RWPE2 (cell line): ENCODE data around the gene NCOA5.

Experiments
- ATAC-seq: fragments of 200-7000 bp; cut with Tn5 transposase; 3 replicates; pipeline ENCODE4 v1.9.1; 2021; ENCODE audit warnings: low read depth
- DNase-seq: peaks from one replicate; pipeline ENCODE4 v3.0.0-alpha.2; 2020; ENCODE audit warnings: low spot score
- H3K27ac ChIP-seq: fragments of 450-650 bp; 2 replicates; pipeline ENCODE4 v1.5.1; 2017; ENCODE audit warnings: mild to moderate bottlenecking; ENCODE audit not compliant: poor library complexity, severe bottlenecking
- H3K27me3 ChIP-seq: fragments of 250-450 bp; sonication (Bioruptor Pico); 2 replicates; pipeline ENCODE4 v1.5.1; 2021; ENCODE audit warnings: mild to moderate bottlenecking, moderate library complexity; ENCODE audit not compliant: insufficient read depth, poor library complexity, severe bottlenecking
- H3K36me3 ChIP-seq: fragments of 250-450 bp; sonication (Bioruptor Pico); 2 replicates; pipeline ENCODE4 v1.5.1; 2020; ENCODE audit warnings: low read depth, mild to moderate bottlenecking, moderate library complexity
- H3K4me1 ChIP-seq: fragments of 250-450 bp; sonication (Bioruptor Pico); 2 replicates; pipeline ENCODE4 v1.5.1; 2021; ENCODE audit warnings: mild to moderate bottlenecking, moderate library complexity; ENCODE audit not compliant: insufficient read depth, poor library complexity, severe bottlenecking
- H3K4me3 ChIP-seq: fragments of 250-450 bp; sonication (Bioruptor Pico); 2 replicates; pipeline ENCODE4 v1.5.1; 2021; ENCODE audit warnings: mild to moderate bottlenecking, moderate library complexity; ENCODE audit not compliant: severe bottlenecking
- H3K9me3 ChIP-seq: fragments of 250-450 bp; sonication (Bioruptor Pico); 2 replicates; pipeline ENCODE4 v1.5.1; 2021; ENCODE audit warnings: mild to moderate bottlenecking, moderate library complexity; ENCODE audit not compliant: severe bottlenecking
- CTCF ChIP-seq: fragments of 450-650 bp; IDR thresholded peaks from one replicate; pipeline ENCODE4 v1.5.1; 2017; ENCODE audit warnings: mild to moderate bottlenecking, moderate library complexity; ENCODE audit not compliant: poor library complexity, severe bottlenecking

Gene NCOA5

GRCh38 chr20:46134716-46135115 is 45.0 kb upstream of the NCOA5 start:
- Histone ChIP-seq H3K4me1 (peaks cover 4% of the 10 kb centered on the region), H3K36me3 (no peaks in the 10 kb centered on the region), H3K27me3 (no peaks in the 10 kb centered on the region), H3K4me3 (no peak overlapping the region), H3K27ac (no peak overlapping the region), H3K9me3 (no peaks in the 10 kb centered on the region)
- ATAC-seq (no peak), DNase-seq (no peak)
- no peak for TF ChIP-seq CTCF

- Histone ChIP-seq H3K27me3 (no peaks in the 10 kb centered on the region), H3K4me3 (no peak overlapping the region), H3K27ac (no peak overlapping the region), H3K9me3 (no peaks in the 10 kb centered on the region), H3K4me1 (no peaks in the 10 kb centered on the region), H3K36me3 (no peaks in the 10 kb centered on the region)
- TF ChIP-seq CTCF, result no peak
- DNase-seq (peak; percentile 73), ATAC-seq (no peak)
Measured at GRCh38 chr20:46133886-46134654, 44.3 kb upstream of the NCOA5 start.

- H3K4me1 ChIP-seq, result no peaks in the 10 kb centered on the region
- H3K9me3 ChIP-seq, result no peaks in the 10 kb centered on the region
- DNase-seq, result peak; percentile 93
- peak; percentile 100 for TF ChIP-seq CTCF
- H3K4me3 ChIP-seq, result no peak overlapping the region
- no peaks in the 10 kb centered on the region for H3K36me3 ChIP-seq
- no peak overlapping the region for H3K27ac ChIP-seq
- H3K27me3 ChIP-seq, result no peaks in the 10 kb centered on the region
- ATAC-seq, result peak; percentile 88
Measured at GRCh38 chr20:46132705-46133120, 43.0 kb upstream of the NCOA5 start.

GRCh38 chr20:46131396-46131795 is 41.6 kb upstream of the NCOA5 start:
- DNase-seq (no peak), ATAC-seq (no peak)
- no peaks in the 10 kb centered on the region for H3K27me3 ChIP-seq
- H3K36me3 ChIP-seq, result peaks cover 5% of the 10 kb centered on the region; the same call in 1 of the 2 replicates
- no peak overlapping the region for H3K4me3 ChIP-seq
- H3K4me1 ChIP-seq, result no peaks in the 10 kb centered on the region
- no peaks in the 10 kb centered on the region for H3K9me3 ChIP-seq
- no peak for TF ChIP-seq CTCF
- no peak overlapping the region for H3K27ac ChIP-seq

GRCh38 chr20:46130534-46130933 is 40.8 kb upstream of the NCOA5 start:
- ATAC-seq (no peak), DNase-seq (peak; percentile 77)
- H3K36me3 ChIP-seq, result peaks cover 8% of the 10 kb centered on the region; the same call in 1 of the 2 replicates
- no peak for TF ChIP-seq CTCF
- H3K9me3 ChIP-seq, result no peaks in the 10 kb centered on the region
- H3K4me1 ChIP-seq, result no peaks in the 10 kb centered on the region
- no peaks in the 10 kb centered on the region for H3K27me3 ChIP-seq
- no peak overlapping the region for H3K4me3 ChIP-seq
- no peak overlapping the region for H3K27ac ChIP-seq
